GM12878 (cell line): ENCODE measurements around the gene RMC1. TPM values are rescaled to one million over a fixed set of nuclear protein-coding genes. Genes with fewer than 3 reads are reported as not detected.

Experiments used
- ATAC-seq: fragments of 200-7000 bp; cut with Tn5 transposase; 3 replicates; pipeline ENCODE4 v1.9.1; 2020; ENCODE audit warnings: mild to moderate bottlenecking, moderate library complexity
- BruUV-seq: library from RNA; stranded (reverse); fragments of 400-500 nt; replicated peaks from 2 replicates; lab custom pipeline; 2021; lab: Mats Ljungman, UMichigan
- CTCF ChIA-PET: fragments of 300-600 bp; sonication (Branson Sonifier 250); formaldehyde crosslinking; extraction: SDS; loops from one replicate; lab custom pipeline; 2021; ENCODE audit warnings: inconsistent platforms; lab: Yijun Ruan, JAX
- POLR2A ChIA-PET: fragments of 350-600 bp; formaldehyde crosslinking; extraction: SDS; loops from one replicate; lab custom pipeline; 2021; ENCODE audit warnings: inconsistent platforms; lab: Charles Lee
- RAD21 ChIA-PET: fragments of 300-600 bp; sonication (Branson Sonifier 250); formaldehyde crosslinking; loops from one replicate; lab custom pipeline; 2023; ENCODE audit warnings: antibody characterized with exemption; ENCODE audit not compliant: unreplicated experiment; lab: Charles Lee
- SMC1A ChIA-PET: fragments of 300-600 bp; sonication (Branson Sonifier 250); formaldehyde crosslinking; loops from one replicate; lab custom pipeline; 2023; ENCODE audit not compliant: unreplicated experiment, uncharacterized antibody; lab: Charles Lee
- DNase-seq: peaks from one replicate; pipeline ENCODE4 v3.0.0-alpha.2; 2011; ENCODE audit warnings: low read depth, low spot score
- FAIRE-seq: peaks from 3 replicates; lab custom pipeline; 2011; peaks lifted over from hg19 to GRCh38; lab: Jason Lieb, UNC
- H2AFZ ChIP-seq: 2 replicates; pipeline ENCODE4 v1.6.0; 2011; ENCODE audit warnings: low read depth, low read length, control low read depth; ENCODE audit not compliant: control insufficient read depth
- H3K27ac ChIP-seq: 2 replicates; pipeline ENCODE4 v1.5.1; 2011; ENCODE audit warnings: control low read depth; ENCODE audit not compliant: control insufficient read depth, insufficient read depth
- H3K27me3 ChIP-seq, 2 experiments: replicated peaks in 1 of 2; 2 replicates each; pipeline versions ENCODE4 v1.6.0 to v1.6.1; 2011; ENCODE audit warnings: low read length in 1 of 2; ENCODE audit not compliant: control insufficient read depth in 2 of 2, insufficient read depth in 2 of 2
- H3K36me3 ChIP-seq, 2 experiments: 2 replicates each; pipeline ENCODE4 v1.5.1; 2011; ENCODE audit warnings: low read length in 1 of 2; ENCODE audit not compliant: control insufficient read depth in 2 of 2, insufficient read depth in 2 of 2
- H3K4me1 ChIP-seq: 2 replicates; pipeline ENCODE4 v1.6.1; 2011; ENCODE audit warnings: mild to moderate bottlenecking, low read length, moderate library complexity, mixed read lengths; ENCODE audit not compliant: control insufficient read depth, insufficient read depth
- H3K4me2 ChIP-seq: 2 replicates; pipeline ENCODE4 v1.6.0; 2011; ENCODE audit warnings: control low read depth; ENCODE audit not compliant: control insufficient read depth, insufficient read depth
- H3K4me3 ChIP-seq: fragments of 200-600 bp; sonication (generic); 2 replicates; pipeline ENCODE4 v1.5.1; 2016
- H3K79me2 ChIP-seq: 2 replicates; pipeline ENCODE4 v1.6.0; 2011; ENCODE audit warnings: low read length; ENCODE audit not compliant: control insufficient read depth, insufficient read depth
- H3K9ac ChIP-seq: 2 replicates; pipeline ENCODE4 v1.8.0; 2011; ENCODE audit warnings: low read length, control low read depth, mixed read lengths; ENCODE audit not compliant: control insufficient read depth, insufficient read depth
- H3K9me3 ChIP-seq: replicated peaks from 3 replicates; pipeline ENCODE4 v1.5.1; 2011; ENCODE audit warnings: mild to moderate bottlenecking, low read length; ENCODE audit not compliant: control insufficient read depth, insufficient read depth
- H4K20me1 ChIP-seq: 2 replicates; pipeline ENCODE4 v1.6.0; 2011; ENCODE audit not compliant: control insufficient read depth, insufficient read depth
- JUND ChIP-seq: IDR thresholded peaks from 2 replicates; pipeline ENCODE4 v1.6.1; 2012; ENCODE audit warnings: low read depth, mild to moderate bottlenecking, low read length, improper control_type of control experiment, moderate library complexity
- MLLT1 ChIP-seq: fragments of 450-650 bp; IDR thresholded peaks from 2 replicates; pipeline ENCODE4 v1.6.1; 2016; ENCODE audit warnings: mild to moderate bottlenecking
- NFYA ChIP-seq: IDR thresholded peaks from 2 replicates; pipeline ENCODE4 v1.6.1; 2011; ENCODE audit warnings: low read depth, mild to moderate bottlenecking, low read length, improper control_type of control experiment, borderline replicate concordance
- USF2 ChIP-seq: IDR thresholded peaks from 2 replicates; pipeline ENCODE4 v1.6.1; 2011; ENCODE audit warnings: low read depth, low read length, improper control_type of control experiment, borderline replicate concordance
- WGBS: methylation state at CpG from one replicate; pipeline ENCODE4 v1.1.6; 2016; ENCODE audit warnings: low lambda C conversion rate; ENCODE audit not compliant: insufficient replicate concordance, insufficient coverage; ENCODE audit errors: missing lambda C conversion rate; 5-methylcytosine and 5-hydroxymethylcytosine counted together
- in situ Hi-C: fragments of 300-500 bp; cut with MboI; formaldehyde crosslinking; loops from 9 replicates; pipeline ENCODE4 v1.14.3; 2018; ENCODE audit warnings: mixed read lengths
- intact Hi-C: fragments of 100-400 bp; cut with micrococcal nuclease; formaldehyde crosslinking; loops from one replicate; pipeline ENCODE4 v1.14.2; 2022; ENCODE audit not compliant: unreplicated experiment
- polyA plus RNA-seq, 11 experiments: library from polyadenylated mRNA; depleted of rRNA in 4 of 11; unstranded in 6 of 11; stranded (reverse) in 5 of 11; fragments of >200 nt; fragmentation: Nextera tagmentation in 4 of 11; fragmentation: Illumina TruSeq in 1 of 11; extraction: Ambion mirVana in 4 of 11; extraction: Trizol in 1 of 11; gene quantifications; 1 replicate in 1 of 11; 2 replicates in 10 of 11; pipeline versions ENCODE4 v1.2.1 to v1.2.3, GENCODE V29; 2011 to 2016; ENCODE audit warnings: inconsistent platforms in 2 of 11, missing spikeins in 2 of 11, low read depth in 1 of 11
- total RNA-seq, 4 experiments: library from RNA; depleted of rRNA in 3 of 4; stranded (reverse); fragments of >200 nt in 3 of 4; fragmentation: Illumina TruSeq in 1 of 4; extraction: Trizol in 1 of 4; gene quantifications; 2 replicates each; pipeline versions ENCODE4 v1.2.1 to v1.2.3, GENCODE V29; 2013 to 2021

The RMC1 gene
- total and polyA plus RNA-seq, 10 of the 15 experiments (the other 5 are each of a cell fraction or from before 2014, with no cell fraction given), result 8.4 to 57.6 (median 42.5) TPM

GRCh38 chr18:23551978-23552377 is 48.7 kb downstream of the RMC1 start:
- FAIRE-seq (no peak), DNase-seq (no peak), ATAC-seq (no peak)
- no peak overlapping the region for H3K4me3 ChIP-seq
- no peaks in the 10 kb centered on the region for H4K20me1 ChIP-seq
- ChIA-PET RAD21 (no interaction called here), CTCF (interaction anchor here (1.0 to 1.9 kb wide), 2 partner anchors 28 to 36 kb away, joined by 3 to 5 read pairs; no protein-coding TSS in a partner anchor), POLR2A (no interaction called here)
- no peaks in the 10 kb centered on the region for H3K9me3 ChIP-seq
- no peak overlapping the region for H3K4me2 ChIP-seq
- WGBS, result 100% methylated on average over 3 of the region's 3 CpGs
- no peak overlapping the region for H2AFZ ChIP-seq
- no peaks in the 10 kb centered on the region for H3K4me1 ChIP-seq
- no TSS peak for BruUV-seq
- H3K36me3 ChIP-seq, result peaks cover 20 to 39% of the 10 kb centered on the region in 2 experiments
- H3K27ac ChIP-seq, result no peak overlapping the region
- no peaks in the 10 kb centered on the region for H3K79me2 ChIP-seq
- intact Hi-C loops, result no loop called here
- H3K27me3 ChIP-seq, result no peaks in the 10 kb centered on the region
- TF ChIP-seq JUND (no peak), MLLT1 (no peak), USF2 (no peak), NFYA (no peak)
- TF ChIP-seq, all 136 proteins: peak for 0
- SMC1A ChIA-PET, result interaction anchor here (1.0 to 1.3 kb wide), 2 partner anchors 9 to 75 kb away, joined by 3 to 5 read pairs; no protein-coding TSS in a partner anchor
- in situ Hi-C loops, result no loop called here
- H3K9ac ChIP-seq, result no peak overlapping the region
